DMS79 (cell line): Measurements from ENCODE around the gene KCNIP4.
"Not testable (repeated sequence)": the region's sequence is repeated elsewhere in the genome, so short reads cannot be mapped to it uniquely, and the experiment has no call there.

Source experiments
- DNase-seq: peaks from one replicate; lab custom pipeline; 2025; lab: John Stamatoyannopoulos, UW

The KCNIP4 gene

GRCh38 chr4:20847124-20847747 lies 1101.3 kb downstream of the KCNIP4 start:
- DNase-seq, result no peak

DNA sequence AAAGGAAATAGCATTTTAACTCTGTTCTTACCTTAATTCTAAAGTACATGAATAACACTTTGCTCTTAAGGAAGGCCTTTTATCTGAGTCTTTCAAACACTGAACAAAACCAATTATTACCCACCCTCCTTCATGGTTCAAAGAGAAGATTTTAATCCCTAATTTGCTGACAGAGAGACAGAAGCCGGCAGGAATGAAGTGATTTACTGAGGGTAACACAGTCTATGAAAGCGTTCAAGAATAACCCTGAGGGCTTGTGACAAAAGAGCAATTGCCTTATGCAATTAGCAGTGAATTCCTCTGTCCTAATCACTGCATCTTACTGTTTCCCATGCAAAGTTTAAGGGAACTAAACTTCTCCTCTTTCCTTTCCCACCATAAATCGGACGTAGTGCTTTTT lies 1104.3 kb downstream of the KCNIP4 start:
- no peak for DNase-seq

GRCh38 chr4:20840648-20841190 lies 1107.9 kb downstream of the KCNIP4 start:
- DNase-seq, result no peak

DNA sequence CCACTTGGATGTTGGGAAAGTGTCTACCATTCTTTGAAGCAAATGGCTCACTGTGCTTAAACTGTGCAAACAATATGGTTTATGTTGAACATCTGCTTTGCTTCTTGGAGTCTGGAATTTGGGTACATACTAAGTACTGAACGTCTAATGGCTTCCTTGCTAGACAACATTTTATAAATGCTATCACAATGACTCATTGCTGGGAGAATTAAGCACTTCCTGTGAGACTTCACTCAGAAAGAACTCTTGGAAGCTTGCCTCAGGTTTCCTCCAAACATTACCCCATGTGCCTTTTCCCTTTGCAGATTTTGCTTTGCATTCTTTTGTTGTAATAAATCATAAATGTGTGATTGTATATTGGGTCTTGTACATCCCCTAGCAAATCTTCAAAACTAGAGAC lies 1108.6 kb downstream of the KCNIP4 start:
- DNase-seq, result no peak

DNA sequence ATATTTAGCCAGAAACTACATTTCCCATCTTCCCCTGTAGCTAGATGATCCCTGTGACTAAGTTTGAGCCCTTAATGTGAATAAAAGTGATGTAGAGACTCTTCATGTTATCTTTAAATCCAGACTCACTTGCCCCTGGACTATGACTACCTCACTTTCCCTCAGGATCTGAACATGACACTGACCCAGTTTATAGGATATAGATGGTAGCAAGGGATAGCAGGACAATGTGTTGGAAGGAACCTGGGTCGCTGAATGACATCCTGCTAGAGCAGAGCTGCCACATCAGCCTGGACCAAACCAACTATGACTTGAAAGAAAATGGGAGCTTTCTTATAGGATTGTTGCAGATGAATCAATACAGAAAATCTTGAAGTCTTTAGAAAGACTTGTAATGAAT lies 1110.1 kb downstream of the KCNIP4 start:
- DNase-seq, result no peak

DNA sequence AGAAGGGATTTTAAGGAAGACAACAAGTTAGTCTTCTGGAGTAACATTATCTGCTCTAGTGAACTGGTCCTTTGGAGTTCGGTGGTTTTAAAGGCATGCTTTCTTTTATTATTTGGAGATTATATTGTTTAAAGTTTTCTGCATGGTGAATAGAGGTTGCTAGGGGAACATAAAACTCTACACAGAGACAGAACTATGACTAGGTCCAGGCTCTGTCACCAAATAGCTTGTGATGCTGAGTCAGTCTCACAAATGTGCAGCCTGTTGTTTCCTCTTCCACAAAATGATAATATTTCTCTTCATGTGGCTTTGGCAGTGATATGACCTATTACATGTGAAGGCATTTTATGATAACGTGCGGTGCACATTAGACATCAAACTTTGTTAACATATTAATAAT lies 1115.7 kb downstream of the KCNIP4 start:
- DNase-seq, result no peak

DNA sequence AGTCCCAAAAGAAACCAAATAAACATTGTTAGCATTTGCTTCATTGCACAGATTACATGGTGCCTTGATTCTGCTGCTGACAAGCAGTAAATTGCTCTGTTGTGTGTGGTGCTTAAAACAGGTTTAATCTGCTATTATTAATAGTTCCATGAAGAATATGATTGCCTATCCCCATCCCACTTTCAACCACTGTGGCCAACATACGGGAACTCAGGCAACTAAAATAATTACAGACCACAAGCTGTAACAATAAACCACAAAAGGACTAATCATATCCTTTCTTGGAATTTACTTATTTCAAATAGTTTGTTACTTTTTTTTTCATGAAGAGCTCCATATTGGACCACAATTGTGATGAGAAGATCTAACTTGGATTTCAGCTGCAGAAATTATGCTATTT lies 1116.8 kb downstream of the KCNIP4 start:
- DNase-seq, result no peak

DNA sequence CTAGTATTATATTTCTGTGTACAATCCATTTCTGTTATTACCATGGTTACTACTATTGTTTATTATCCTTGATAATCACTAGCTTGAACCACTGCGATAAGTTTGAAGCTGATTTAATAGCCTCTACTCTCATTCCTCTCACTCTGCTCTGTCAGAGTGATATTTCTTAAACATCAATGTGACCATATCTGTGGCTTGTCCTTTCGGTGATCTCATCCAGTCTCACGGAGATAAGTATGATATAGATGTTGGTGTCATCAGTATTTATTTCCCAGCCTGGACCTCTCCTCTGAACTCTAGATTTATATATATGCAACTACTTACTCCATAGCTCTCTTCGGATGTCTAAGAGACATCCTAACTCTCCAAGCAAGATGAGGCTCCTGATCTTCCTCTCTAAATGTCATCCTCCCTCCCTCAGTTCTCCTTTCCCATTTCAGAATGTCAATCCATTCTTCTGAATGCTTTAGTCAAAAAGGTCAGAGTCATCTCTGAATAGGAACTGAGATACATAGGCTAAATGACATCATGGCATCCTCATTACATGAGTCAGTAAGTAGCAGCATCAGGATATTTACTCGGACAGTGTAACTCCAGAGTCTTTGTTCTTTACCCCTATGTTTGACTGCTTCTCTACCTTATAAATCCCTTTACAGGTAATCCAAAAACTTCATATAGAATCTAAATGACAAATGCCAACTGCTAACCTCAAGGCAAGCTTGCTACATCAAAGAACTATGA lies 1118.8 kb downstream of the KCNIP4 start:
- DNase-seq, result no peak

DNA sequence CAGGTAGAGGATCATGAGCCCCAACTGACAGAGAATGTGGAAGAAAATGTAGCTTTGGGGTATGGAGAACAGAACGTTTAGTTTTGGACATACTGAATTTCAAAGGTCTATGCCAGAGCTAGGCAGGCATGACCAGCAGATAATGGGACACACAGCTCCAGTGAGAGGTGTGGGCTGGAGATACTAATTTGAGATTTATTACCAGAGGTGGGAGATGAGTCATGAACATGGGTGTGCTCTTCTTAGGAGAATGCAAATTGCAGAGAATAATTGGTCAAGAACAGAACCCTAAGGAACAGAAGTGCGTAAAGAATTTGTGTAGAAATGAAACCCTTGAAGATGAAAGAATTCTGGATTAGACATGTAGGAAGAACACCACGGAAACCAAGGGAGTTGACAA lies 1123.1 kb downstream of the KCNIP4 start:
- DNase-seq, result no peak

DNA sequence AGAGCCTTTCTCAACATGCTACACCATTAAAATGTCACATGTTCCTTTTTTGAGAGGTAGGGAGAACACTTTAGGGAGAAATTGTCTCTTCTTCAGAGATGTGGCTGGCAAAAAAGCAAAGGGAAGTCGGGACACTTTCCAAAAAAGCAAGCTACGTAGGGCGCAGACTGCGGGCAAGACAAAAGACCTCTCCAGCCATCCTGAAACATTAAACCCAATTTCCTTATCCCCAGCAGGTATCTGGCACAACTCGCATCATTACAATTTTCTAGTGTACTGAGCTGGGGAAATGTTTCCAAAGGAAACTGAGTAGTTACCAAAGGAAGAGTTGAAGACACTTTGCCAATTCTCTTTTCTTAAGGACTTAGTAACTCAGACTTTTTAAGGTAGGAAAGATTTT lies 1132.3 kb downstream of the KCNIP4 start:
- DNase-seq, result no peak

DNA sequence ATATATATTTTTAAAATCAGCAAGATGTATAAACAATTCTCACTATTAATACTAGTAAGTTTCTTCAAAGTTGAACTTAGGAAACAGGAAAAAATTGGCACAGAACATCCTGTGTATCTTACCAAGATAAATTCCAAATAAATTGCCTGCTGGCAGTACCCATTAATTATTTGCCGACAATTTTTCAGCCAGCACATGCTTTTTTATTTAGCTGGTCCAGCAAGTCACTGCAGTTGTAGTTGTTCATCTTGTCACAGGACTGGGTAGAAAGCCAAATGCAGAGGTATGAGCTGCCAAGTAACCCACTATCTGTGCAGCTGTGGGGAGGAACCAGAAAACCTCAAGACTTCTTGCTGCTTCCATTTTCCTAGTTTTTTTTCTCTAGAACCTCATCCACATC lies 1134.9 kb downstream of the KCNIP4 start:
- DNase-seq, result no peak

GRCh38 chr4:20809812-20810211 lies 1138.8 kb downstream of the KCNIP4 start:
- peak; percentile 2 for DNase-seq

GRCh38 chr4:20805716-20806115 lies 1142.9 kb downstream of the KCNIP4 start:
- no peak for DNase-seq

- no peak for DNase-seq
Measured at GRCh38 chr4:20787940-20788665, 1160.5 kb downstream of the KCNIP4 start.

GRCh38 chr4:20783134-20783533 lies 1165.4 kb downstream of the KCNIP4 start:
- not testable (repeated sequence) for DNase-seq

DNA sequence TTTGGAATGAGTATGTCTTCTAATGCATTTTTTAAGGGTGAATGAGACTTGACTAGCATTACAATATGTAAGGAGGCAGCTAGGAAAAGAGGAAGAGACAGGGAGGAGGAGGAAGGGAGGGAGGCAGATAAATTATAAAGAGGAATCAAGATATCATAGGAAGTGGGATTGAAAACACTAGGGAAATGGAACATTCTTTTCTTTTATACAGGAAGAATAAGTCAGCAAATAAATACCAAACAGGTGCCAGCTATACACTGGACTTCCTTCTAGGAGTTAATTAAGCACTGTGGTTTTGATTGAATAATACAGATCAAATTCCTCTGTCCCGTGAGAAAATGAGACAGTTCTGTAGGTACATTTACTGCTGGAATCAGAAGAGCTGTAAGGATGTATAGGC lies 1169.7 kb downstream of the KCNIP4 start:
- DNase-seq, result no peak

- DNase-seq, result peak; percentile 0
Measured at GRCh38 chr4:20773144-20773997, 1175.2 kb downstream of the KCNIP4 start.

- no peak for DNase-seq
Measured at GRCh38 chr4:20764366-20764992, 1184.1 kb downstream of the KCNIP4 start.

DNA sequence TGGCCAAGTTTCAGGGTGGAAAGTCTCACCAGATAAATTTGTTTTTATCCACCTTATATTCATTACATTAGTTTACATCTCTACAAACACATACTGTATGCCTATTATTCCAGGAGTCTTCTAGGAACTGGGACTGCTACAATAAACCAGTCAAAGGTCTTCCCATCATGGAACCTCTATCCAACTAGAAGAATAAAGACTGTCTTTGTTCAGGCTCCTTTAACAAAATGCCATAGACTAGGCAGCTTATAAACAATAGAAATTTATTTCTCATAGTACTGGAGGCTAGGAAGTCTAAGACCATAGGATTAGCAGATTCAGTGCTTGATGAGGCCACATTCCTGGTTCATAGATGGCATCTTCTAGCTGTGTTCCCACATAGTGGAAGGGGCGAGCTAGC lies 1186.7 kb downstream of the KCNIP4 start:
- no peak for DNase-seq

GRCh38 chr4:20761382-20761781 lies 1187.2 kb downstream of the KCNIP4 start:
- no peak for DNase-seq

- no peak for DNase-seq
Measured at GRCh38 chr4:20760053-20760452, 1188.5 kb downstream of the KCNIP4 start.

GRCh38 chr4:20754036-20754435 lies 1194.5 kb downstream of the KCNIP4 start:
- DNase-seq, result no peak
